Thoracic aorta (tissue), 2 donors: ENCODE data around the gene CUX1. TPM values are rescaled to one million over a fixed set of nuclear protein-coding genes. Genes with fewer than 3 reads are reported as not detected.

ENCODE experiments used
- ATAC-seq: fragments of 150-250 bp; one replicate; pipeline ENCODE4 v1.8.0; 2017; ENCODE audit warnings: low read depth; ENCODE audit not compliant: insufficient number of reproducible peaks, low FRiP score
- DNase-seq: peaks from one replicate; pipeline ENCODE4 v3.0.0-alpha.2; 2020; ENCODE audit warnings: low spot score
- H3K27ac ChIP-seq, 2 donors: fragments of 200-600 bp; sonication (generic); 1 replicate in 1 of 2; 2 replicates in 1 of 2; pipeline ENCODE4 v1.5.1; 2016; ENCODE audit warnings: mild to moderate bottlenecking in 2 of 2, moderate library complexity in 2 of 2
- H3K27me3 ChIP-seq: fragments of 200-600 bp; sonication (generic); replicated peaks from 2 replicates; pipeline ENCODE4 v1.6.0; 2016; ENCODE audit warnings: mild to moderate bottlenecking; ENCODE audit not compliant: insufficient read depth
- H3K36me3 ChIP-seq: fragments of 200-600 bp; sonication (generic); one replicate; pipeline ENCODE4 v1.5.1; 2016
- H3K4me1 ChIP-seq, 2 donors: fragments of 200-600 bp; sonication (generic); 1 replicate in 1 of 2; 2 replicates in 1 of 2; pipeline versions ENCODE4 v1.5.1 to v1.6.0; 2016; ENCODE audit warnings: low read depth in 2 of 2, mild to moderate bottlenecking in 1 of 2; ENCODE audit not compliant: control insufficient read depth in 1 of 2
- H3K4me3 ChIP-seq: fragments of 200-600 bp; sonication (generic); 2 replicates; pipeline ENCODE4 v1.5.1; 2016; ENCODE audit warnings: mild to moderate bottlenecking
- H3K9me3 ChIP-seq: fragments of 200-600 bp; sonication (generic); 2 replicates; pipeline ENCODE4 v1.5.1; 2016
- total RNA-seq, 2 donors: library from RNA; depleted of rRNA; stranded (reverse); fragments of >200 nt; gene quantifications; one replicate each; pipeline versions ENCODE4 v1.1.0 to v1.2.3, GENCODE V29; 2016
- TF ChIP-seq, protein P1 (sequence below): fragments of 200-600 bp; sonication (generic); IDR thresholded peaks from one replicate; pipeline ENCODE4 v1.5.1; 2019; ENCODE audit warnings: antibody characterized with exemption

The CUX1 gene
- total RNA-seq, 2 donors from 2014 or later = 85.0 to 179 TPM

DNA sequence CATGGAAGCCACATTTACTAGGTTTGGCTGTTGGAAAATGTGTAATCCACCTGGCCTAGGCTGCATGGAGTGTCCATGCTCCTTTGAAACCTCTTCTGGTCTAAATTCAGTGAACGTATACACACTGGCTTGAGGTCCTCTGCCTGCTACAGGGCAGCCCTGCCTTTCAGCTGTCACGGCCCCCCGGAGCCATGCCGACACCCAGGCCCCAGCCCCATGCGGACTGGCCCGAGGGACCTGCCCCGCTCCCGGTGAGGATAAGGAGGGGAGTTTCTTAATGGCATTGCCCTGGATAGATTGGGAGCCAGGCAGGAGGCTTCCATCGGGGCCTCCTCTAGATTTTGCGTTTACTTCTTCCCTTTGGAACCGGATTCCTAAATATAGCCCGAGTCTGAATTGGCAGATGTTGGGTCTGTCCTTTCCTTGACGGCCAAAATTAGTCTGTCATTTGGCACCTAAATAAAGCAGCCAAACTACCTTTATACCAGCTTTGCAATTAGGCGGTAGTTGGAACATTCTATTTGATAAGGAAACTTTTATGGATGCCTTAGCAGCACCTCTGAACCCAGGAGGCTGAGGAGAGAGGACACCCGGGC, 397.1 kb downstream of the CUX1 start:
- no peak for ATAC-seq
- Histone ChIP-seq H3K4me1 (no peaks in the 10 kb centered on the region), H3K27ac (no peak overlapping the region), H3K36me3 (peaks cover 7% of the 10 kb centered on the region), H3K4me3 (no peak overlapping the region), H3K27me3 (no peaks in the 10 kb centered on the region), H3K9me3 (no peaks in the 10 kb centered on the region)
- TF ChIP-seq, protein P1, sequence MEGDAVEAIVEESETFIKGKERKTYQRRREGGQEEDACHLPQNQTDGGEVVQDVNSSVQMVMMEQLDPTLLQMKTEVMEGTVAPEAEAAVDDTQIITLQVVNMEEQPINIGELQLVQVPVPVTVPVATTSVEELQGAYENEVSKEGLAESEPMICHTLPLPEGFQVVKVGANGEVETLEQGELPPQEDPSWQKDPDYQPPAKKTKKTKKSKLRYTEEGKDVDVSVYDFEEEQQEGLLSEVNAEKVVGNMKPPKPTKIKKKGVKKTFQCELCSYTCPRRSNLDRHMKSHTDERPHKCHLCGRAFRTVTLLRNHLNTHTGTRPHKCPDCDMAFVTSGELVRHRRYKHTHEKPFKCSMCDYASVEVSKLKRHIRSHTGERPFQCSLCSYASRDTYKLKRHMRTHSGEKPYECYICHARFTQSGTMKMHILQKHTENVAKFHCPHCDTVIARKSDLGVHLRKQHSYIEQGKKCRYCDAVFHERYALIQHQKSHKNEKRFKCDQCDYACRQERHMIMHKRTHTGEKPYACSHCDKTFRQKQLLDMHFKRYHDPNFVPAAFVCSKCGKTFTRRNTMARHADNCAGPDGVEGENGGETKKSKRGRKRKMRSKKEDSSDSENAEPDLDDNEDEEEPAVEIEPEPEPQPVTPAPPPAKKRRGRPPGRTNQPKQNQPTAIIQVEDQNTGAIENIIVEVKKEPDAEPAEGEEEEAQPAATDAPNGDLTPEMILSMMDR = no peak
- DNase-seq = no peak

DNA sequence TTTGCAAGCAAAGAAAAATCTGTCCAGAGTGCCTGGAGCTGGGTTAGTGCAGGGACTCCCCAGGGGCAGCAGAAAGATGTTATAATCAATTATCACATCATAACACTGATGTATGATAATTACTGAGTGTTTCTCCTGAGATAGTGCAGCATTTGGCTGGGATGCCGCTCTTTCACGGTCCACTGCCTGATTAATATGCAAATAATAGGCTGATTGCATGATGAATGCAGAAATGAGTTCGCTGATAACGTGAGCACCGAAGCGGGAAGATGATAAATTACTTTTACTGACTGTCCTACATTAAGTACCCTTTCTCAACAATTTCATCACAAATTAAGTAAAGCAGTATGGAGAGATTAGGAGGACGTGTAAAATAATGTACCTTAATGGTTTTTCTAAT, 397.8 kb downstream of the CUX1 start:
- Histone ChIP-seq H3K36me3 (peaks cover 6% of the 10 kb centered on the region), H3K9me3 (no peaks in the 10 kb centered on the region), H3K4me3 (no peak overlapping the region), H3K27ac (no peak overlapping the region), H3K4me1 (no peaks in the 10 kb centered on the region), H3K27me3 (no peaks in the 10 kb centered on the region)
- no peak for ATAC-seq
- TF ChIP-seq, protein P1 = no peak
- DNase-seq = no peak

GRCh38 chr7:102215711-102216110, 398.3 kb downstream of the CUX1 start:
- DNase-seq = no peak
- Histone ChIP-seq H3K4me1 (no peaks in the 10 kb centered on the region), H3K9me3 (no peaks in the 10 kb centered on the region), H3K27me3 (no peaks in the 10 kb centered on the region), H3K36me3 (peaks cover 2% of the 10 kb centered on the region), H3K4me3 (no peak overlapping the region), H3K27ac (no peak overlapping the region)
- ATAC-seq = no peak
- TF ChIP-seq, protein P1 = no peak

DNA sequence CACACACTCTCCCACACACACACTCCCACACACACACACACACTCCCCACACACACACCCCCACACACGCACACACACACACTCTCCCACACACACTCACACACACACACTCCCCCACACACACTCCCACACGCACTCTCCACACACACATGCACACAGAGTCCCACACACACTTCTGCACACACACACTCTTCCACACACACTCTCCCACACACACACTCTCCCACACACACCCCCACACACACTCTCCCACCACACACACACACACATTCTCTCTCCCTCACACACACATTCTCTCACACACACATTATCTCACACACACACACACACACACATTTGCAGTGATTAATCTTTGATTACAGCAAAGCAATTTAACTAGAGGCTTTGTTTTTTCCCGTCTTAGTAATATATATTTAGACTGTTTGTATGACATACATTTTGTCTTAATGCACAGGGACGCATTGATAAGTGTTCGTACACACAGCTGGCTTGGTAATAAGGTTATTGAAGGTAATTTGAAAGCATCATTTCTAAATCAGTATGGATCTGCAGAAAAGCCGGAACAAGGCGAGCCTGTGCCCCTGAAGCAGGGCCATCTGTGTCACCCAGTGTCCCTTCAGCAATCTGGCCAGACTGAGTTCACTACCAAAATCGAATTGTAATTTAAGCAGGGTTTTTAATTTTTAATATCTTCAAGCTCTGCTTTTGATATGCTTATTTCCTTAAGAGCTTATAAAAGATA, 399.3 kb downstream of the CUX1 start:
- no peaks in the 10 kb centered on the region for H3K27me3 ChIP-seq
- no peak for DNase-seq
- H3K4me1 ChIP-seq = no peaks in the 10 kb centered on the region
- no peaks in the 10 kb centered on the region for H3K36me3 ChIP-seq
- no peak overlapping the region for H3K27ac ChIP-seq
- no peak overlapping the region for H3K4me3 ChIP-seq
- ATAC-seq = no peak
- TF ChIP-seq, protein P1 = no peak
- no peaks in the 10 kb centered on the region for H3K9me3 ChIP-seq

DNA sequence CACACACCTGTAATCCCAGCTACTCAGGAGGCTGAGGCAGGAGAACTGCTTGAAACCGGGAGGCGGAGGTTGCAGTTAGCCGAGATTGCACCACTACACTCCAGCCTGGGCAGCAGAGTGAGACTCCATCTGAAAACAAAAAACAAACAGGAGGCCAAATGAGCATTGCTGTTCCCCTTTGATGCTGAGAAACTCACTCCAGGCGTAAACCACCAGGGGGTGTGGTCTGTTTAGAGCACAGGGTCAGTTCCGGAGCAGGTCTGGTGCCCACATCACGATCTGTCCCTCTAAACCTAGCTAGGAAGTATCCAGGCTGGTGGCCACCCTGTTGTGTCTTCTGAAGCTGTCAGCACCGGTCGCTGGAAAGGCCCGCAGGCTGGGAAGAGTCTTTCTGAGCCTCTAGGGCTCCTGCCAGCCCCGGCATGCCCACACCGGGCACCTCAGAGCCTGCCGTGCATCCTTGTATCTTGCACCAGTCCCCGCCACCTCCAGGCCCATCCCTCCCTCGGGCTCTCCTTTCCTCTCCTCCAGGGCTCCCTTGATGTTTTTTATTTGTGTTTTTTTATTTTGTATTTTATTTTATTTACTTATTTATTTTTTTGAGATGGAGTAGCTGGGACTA, 402.9 kb downstream of the CUX1 start:
- no peak for ATAC-seq
- TF ChIP-seq, protein P1 = no peak

More for the DNA sequence above, 402.9 kb downstream of the CUX1 start:
- Histone ChIP-seq H3K4me3 (no peak overlapping the region), H3K9me3 (no peaks in the 10 kb centered on the region), H3K27ac (no peak overlapping the region), H3K36me3 (no peaks in the 10 kb centered on the region), H3K4me1 (no peaks in the 10 kb centered on the region), H3K27me3 (no peaks in the 10 kb centered on the region)
- no peak for DNase-seq
